ENCODE results near the gene ZNF143.
"Not testable (repeated sequence)": the region's sequence is repeated elsewhere in the genome, so short reads cannot be mapped to it uniquely, and the experiment has no call there.

Gene ZNF143

DNA sequence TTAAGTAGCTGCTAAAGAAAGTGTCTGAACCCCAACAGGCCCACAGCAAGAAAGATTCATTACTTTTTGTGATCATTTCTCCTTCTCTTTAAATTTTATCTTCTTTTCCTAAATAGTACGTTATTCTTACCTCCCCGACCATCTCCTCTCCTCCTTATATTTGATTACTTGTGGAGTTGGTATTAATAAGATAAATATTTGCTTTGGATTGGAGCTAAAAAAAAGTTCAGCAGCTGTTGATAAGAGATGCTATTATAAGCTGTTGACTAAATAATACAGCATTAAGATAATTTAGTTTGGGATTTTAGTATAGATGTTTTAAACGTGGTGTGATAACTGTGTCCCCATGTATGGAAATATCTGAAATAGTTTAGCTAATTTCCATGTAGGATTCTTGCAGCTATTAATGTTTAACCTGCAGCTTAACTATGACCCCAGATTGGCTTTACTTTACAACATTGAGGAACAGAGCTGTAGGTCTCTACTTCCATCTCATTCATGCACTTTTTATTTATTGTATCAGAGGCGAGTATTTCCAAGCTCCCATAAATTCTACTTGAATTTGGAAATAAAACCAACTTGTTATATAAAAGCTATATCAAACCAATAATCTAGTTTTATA is 37.8 kb downstream of the ZNF143 start:
- no peak for DNase-seq (ENCODE audit: low read depth in 2 of 2)

DNA sequence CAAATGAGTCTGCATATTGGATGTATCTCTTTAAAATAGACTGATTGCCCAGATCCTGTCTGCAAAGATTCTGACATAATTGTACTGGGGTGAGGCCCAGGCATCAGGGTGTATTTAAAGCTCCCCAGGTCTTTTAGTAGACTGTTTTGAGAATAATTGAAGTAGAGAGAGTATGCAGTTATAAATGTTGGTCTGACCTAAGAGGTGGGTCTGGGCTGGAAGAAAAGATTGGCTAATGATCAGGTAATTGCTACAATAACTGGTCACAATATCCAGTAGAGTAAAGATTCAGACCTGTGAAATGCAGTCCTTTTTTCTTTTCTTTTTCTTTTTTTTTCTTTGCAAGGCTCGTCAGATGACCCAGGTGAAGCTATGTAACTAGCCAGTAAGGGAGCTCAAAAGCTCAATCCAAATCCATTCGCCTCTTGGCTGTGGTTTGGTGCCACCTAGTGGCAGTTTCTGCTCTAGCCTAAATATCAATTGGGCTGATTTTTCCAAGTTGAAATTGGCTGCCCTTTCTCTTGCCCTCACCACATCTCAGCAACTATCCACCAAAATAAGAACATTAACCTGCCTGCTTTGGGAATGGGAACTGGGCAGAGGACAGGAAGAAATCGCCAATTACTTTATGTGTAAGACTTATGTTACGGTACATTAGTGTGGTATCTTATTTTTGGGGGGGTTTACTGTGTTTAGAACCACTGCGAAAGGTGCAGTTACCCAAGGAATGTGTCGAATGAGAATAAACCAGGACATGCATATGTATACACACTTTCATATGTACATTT is 45.9 kb downstream of the ZNF143 start:
- DNase-seq (ENCODE audit: low read depth in 2 of 2) = peak; percentile 50 to 60

DNA sequence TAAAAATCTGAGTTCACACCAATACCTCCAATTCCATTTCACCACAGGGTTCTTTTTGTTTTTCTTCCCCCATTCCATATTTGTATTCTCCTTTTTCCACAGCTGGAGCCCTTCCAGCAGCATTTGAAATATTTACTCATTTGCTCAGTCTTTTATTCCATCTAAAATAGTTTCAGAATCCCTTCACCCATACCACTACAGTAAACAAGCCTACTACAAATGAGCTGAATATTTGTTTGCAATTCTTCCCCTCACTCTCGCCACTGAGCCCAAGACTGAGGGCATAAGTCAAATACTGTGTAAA is 46.4 kb downstream of the ZNF143 start:
- DNase-seq (ENCODE audit: low read depth in 2 of 2) = no peak

DNA sequence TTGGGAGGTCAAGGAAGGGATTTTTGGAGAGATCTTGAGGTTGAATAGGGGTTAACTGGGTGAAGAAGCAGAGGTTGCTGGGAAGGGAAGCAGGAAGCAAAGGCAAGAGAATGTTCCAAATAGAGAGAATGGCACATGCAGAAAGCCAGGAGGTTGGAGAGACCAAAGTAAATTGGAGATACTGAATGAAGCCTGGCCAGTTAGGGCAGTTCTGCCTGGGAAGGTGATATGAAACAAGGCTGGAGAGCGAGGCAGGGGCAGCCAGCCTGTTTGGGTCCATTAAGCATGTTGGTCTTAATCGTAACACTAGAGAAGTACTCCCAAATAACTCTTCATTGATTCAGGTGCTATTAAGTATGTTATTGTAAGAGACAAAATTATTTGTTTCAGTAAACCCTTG is 48.2 kb downstream of the ZNF143 start:
- no peak for DNase-seq (ENCODE audit: low read depth in 2 of 2)

DNA sequence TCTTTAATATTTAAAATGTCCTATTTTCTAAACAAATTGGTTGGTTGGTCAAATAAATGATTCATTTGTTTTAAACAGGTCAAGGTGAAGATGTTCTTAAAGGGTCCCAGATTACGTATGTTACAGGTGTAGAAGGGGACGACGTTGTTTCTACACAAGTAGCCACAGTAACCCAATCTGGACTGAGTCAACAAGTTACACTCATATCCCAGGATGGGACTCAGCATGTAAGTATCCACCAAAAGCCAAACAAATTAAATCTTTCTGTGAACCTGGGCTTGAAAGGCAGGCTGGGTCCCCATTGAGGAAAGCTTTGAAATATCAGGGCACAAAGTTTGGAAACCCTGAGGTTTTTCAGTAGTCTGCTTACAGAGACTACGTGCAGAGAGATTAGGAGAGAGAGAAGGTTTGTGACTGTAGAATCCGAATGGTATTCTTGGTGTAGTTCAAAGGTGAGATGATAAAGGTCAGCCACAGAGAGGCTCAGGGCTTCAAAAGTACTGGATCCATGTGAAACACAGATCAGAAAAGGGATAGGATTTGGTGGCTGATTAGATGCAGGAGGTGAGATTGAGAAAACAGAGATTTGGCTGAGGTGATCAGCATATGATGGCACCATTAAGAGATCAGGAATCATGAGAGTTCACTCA is 51.7 kb downstream of the ZNF143 start:
- DNase-seq (ENCODE audit: low read depth in 2 of 2) = no peak

DNA sequence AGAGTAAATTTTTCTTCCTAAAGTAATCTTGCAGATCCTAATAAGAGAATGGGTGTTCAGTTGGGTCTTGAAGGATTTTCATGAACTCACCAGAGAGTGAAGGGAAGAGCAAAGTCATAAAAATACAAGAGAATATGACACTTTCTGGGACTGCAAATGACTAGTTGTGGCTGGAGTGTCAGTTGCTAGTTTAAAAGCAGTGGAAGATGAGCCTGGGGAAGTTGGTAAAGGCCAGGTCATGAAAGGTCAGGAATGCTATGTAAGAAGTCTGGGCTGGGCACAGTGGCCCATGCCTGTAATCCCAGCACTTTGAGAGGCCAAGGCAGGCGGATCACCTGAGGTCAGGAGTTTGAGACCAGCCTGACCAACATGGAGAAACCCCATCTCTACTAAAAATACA is 53.8 kb downstream of the ZNF143 start:
- DNase-seq (ENCODE audit: low read depth in 2 of 2) = not testable (repeated sequence)

DNA sequence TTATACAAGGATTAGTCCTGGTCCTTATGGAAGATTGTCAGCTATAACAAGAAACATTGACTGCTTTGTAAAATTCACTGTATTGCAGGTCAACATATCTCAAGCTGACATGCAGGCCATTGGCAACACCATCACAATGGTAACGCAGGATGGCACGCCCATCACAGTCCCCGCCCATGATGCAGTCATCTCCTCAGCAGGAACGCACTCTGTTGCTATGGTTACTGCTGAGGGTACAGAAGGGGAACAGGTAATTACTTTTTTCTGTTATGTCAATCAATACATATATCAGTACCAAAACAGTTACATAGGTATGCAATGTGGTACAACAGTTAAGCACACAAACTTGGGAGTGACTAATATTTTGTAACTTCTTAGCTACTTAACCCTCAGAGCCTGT is 55.3 kb downstream of the ZNF143 start:
- DNase-seq (ENCODE audit: low read depth in 2 of 2) = no peak

DNA sequence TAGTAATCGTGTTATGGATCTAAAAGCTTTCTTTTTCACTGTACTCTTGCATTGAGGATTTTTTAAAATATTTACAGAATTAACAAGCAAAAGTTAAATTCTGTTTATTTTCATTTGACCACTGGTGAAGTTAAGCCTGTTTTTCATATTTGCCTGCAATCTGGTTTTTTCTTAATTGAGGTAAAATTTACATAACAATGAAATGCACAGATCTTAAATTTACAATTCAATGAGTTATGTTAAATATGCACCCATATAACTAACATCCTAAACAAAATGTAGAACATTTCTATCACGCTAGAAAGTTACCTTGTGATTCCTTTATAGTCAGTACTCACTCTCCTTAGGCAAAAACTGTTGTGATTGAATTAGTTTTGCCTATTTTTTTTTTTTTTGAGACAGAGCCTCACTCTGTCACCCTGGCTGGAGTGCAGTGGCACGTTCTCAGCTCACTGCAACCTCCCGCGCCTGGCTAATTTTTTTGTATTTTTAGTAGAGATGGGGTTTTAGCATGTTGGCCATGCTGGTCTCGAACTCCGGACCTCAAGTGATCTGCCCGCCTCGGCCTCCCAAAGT is 58.1 kb downstream of the ZNF143 start:
- DNase-seq (ENCODE audit: low read depth in 2 of 2) = no peak

DNA sequence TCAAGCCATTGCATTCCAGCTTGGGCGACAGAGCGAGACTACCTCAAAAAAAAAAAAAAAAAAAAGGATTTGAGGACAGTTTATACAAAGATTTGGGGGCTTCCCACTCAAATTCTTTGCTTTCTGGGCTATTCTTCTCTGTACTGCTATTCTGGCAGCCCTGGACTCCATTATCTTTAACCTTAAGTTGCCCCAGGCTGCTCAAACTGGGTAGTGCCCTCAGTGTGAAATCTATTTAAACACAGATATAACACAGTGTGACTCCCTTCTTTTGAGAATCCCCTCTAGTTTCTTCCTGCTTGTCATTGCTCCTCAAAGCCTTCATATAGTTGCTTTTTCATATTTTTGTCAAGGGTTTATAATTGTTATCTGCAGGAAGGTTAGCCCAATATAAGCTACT is 63.2 kb downstream of the ZNF143 start:
- DNase-seq (ENCODE audit: low read depth in 2 of 2) = no peak

DNA sequence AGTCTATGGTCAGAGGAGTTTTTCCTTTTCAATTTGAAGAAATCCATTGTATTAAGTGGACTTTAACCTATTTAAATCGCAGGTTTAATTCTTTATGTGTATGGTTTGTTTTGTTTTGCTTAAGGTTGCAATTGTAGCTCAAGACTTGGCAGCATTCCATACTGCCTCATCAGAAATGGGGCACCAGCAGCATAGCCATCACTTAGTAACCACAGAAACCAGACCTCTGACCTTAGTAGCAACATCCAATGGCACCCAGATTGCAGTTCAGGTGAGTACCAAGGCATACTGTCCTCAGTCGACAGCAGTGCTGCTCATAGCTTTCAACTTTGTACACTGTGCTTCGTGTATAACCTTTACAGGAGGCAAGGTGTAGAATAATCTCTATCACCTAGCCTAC is 64.3 kb downstream of the ZNF143 start:
- no peak for DNase-seq (ENCODE audit: low read depth in 2 of 2)

DNA sequence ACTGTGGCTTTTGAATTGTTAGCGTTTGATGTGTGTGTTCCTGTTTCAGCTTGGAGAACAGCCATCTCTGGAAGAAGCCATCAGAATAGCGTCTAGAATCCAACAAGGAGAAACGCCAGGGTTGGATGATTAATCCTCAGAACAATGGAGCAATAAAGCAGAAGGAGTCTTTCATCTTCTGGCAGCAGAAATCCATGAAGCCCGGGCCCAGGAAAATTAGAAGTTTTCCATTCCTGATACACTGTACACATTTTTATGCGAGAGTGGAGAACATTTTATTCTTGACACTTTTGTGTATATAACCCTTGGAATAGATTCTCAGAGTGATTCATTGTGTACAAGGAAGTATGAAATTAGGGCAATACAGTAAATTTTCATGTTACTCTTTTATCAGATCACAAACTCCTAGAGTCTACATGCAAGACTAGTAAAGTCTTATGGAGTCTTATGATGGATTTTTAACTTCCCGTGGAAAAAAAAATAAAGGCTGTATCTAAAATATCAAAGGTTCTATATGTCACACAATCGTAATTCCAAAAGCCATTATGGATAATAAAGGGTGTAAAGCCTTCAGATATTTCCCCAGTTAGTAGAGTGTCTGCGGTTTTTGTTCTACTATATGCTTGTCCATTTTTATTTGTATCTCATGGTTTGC is 66.8 kb downstream of the ZNF143 start:
- DNase-seq (ENCODE audit: low read depth in 2 of 2) = no peak

DNA sequence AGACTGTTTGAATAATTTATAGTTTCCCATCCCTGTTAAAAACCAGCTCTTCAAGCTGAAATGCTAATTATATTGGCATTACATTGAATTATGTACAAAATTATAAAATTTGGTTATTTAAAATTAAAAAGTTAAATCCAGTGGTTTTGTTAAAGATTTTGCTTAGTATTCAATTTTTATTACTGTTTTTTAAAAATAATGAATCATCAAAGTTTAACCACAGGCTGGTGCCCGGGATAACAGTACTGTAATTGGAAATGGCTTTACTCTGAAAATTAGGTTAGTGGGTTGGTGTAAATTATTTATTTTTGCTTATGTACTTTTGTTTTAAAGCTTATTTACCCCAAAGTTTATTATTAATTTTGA is 67.3 kb downstream of the ZNF143 start:
- no peak for DNase-seq (ENCODE audit: low read depth in 2 of 2)

DNA sequence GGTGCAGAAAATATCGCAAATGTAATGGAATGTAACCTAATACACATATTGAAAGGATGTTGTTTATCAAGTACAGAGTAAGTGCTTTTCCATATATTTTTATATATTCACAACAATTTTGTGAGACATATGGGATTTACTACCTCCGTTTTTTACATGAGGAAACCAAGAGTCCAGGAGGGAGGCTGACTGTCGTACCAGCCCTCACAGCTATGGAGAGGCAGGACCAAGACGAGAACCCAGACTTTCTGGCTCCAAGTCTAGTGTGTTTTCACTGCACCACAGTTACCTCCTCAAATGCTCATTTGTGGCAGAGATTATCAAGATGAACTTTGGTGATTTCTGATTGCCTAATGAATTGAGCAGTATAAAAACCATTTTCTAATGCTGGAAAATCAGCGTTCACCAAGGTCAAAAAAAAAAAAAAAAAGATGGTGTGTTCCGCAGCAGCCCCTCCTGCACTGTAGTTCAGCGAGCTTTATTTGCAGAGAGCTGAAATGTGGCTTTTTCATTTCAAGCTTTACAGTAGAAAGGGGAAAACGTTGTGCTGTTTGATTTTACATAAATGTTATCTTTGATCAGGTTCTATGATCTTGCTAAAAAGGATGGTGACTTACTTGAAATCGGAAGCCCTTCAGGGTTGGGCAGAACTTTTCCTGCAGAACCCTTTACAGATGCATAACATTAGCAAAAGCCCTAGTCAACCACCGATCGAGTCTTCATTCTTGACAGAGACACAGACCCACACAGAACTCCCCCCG is 67.9 kb downstream of the ZNF143 start:
- DNase-seq (ENCODE audit: low read depth in 2 of 2) = no peak

DNA sequence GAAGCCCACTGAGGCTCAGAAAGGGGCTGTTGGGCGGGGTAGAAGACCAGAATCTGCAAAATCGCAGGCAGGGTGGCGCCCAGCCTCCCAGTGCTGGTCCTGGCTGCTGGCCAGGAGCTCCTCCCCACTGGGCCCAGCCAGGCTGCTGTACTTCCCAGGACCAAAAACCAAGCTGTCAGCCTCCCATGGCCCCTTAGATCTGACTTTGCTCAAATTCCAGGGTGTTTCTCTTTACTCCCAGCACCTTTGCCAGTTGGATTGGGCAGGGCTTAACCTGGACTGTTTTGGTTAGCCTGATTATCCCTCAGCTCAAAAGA is 68.5 kb downstream of the ZNF143 start:
- no peak for DNase-seq (ENCODE audit: low read depth in 2 of 2)

DNA sequence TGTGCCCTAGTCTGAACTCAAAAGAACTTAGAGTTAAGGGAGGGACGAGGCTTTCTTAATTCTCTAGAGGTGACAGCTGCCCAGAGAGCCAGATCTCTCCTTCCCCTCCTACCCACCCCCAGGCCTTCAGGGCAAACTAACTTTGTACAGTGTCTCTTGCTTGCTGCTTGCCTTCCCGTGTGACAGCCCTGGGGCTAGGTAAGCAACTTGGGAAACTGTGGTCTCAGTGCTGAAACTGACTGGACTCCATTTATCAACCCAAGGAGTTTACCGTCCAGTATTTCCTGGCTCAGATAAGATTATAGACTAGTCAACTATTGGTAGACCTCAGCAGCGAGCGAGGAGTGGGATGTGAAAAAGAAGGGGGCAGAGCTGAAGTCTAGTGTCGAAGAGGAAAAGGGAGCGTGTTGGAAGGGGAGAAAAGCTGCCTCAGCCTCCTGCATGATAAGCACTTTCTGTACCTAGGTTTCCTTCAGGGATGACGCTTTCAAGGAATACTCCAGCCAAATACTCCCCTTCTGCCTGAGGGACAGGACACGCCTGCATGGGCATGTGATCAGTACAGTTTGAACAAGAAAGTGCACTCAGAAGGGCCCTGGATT is 69.3 kb downstream of the ZNF143 start:
- DNase-seq (ENCODE audit: low read depth in 2 of 2) = no peak

DNA sequence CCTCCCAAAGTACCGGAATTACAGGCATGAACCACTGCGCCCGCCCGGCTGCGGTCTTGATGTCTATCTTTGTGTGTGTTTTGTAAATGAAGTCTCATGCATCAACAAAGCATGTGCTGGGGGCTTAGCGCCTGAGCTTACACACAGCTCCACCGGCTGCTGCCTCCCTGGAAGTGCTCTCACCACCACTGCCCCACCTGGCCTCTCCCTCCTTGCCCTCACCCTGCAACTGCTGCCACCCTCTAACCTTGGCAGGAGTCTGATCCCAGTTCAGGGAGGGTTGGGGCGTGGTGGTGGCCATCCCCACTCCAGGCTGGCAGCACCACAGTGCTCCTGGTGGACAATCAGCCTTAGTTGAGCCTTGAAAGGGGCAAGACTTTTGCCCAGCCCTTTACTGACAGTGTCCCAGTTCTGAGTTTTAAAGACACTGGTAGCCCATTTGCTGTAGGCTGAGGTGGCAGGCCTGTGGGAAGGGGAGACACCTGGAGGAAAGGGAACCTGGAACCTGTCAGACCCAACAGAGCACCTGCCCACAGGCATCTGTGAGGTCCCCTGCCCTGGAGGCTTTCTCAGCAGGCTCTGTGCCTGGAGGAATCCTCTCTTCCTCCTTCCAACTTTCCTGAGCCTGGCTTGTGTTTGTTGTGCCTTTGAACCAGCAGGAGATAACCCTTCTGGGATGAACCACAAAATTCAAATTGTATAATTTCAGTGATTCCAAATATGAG is 70.3 kb downstream of the ZNF143 start:
- DNase-seq (ENCODE audit: low read depth in 2 of 2) = no peak

DNA sequence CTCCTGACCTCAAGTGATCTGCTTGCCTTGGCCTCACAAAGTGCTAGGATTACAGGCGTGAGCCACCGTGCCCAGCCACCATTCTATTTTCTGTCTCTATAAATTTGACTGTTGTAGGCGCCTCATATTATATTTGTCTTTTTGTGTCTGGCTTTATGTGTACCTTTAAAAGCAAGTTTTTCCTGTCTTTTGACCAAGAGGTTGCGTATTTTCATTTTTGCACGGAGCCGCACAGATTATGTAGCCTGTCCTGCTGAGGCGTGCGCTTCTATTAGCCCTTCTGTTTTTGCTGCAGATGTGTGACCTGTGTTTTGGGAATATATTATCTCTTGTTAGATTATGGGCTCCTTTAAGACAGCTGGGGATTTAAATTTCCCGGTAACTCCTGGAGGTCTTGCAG is 72.2 kb downstream of the ZNF143 start:
- no peak for DNase-seq (ENCODE audit: low read depth in 2 of 2)

DNA sequence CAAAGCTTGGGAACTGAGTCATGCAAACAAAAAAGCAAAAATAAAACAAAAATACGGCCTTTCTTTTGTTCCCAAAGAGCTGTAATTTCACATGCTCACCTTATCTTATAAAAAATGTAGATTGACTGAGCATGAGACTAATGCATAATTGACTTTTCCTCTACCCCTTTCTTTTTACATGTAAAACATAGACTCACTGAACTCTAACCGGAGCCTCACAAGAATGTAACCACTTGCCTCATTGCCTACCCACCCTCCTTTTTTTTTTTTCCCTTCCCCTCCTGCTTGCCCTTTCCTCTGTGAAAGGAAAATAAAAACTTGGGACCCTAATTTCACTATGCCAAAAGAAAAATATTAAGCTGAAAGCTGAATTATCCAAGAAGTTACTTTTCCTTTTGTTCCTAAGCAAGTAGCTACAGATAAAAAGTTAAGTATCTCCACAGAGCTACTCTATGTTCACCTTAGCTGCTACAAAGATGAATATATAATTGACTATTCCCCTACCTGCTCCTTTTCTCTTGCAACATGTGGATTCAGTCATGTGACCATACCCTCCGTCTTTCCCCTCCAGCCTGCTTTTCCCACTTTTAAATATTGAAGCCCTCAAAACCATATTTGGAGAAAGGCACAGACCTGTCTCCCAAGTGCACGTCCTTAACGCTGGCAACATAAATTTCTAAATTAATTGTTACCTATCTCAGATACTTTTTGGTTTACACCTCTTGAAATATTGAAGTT is 73.1 kb downstream of the ZNF143 start:
- DNase-seq (ENCODE audit: low read depth in 2 of 2) = no peak

DNA sequence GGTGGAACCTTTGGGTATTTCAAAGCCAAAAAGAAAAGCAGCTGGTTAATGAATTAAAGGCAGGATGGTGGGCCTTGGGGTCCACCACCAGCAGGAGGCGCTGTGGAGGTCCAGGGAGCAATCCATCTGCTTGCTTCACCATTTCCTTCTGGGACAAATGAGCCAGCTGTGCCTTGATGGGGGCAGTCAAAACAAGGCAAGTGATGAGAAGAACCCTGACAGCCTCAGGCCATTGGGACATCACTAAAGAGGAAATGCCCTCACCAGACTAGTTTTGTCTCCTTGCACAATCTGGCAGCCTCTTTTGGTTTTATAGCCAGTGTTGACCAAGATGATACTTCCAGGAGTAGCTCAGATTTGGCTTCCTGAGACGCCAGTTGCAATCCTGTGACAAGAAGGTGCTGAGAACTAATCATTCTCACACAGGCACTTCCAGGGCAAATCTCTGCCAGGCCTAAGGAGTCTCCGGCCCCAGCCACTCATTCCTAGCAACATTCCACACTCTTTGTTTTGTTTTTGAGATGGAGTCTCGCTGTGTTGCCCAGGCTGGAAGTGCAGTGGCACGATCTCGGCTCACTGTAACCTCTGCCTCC is 74.5 kb downstream of the ZNF143 start:
- DNase-seq (ENCODE audit: low read depth in 2 of 2) = peak; percentile 68 to 69

DNA sequence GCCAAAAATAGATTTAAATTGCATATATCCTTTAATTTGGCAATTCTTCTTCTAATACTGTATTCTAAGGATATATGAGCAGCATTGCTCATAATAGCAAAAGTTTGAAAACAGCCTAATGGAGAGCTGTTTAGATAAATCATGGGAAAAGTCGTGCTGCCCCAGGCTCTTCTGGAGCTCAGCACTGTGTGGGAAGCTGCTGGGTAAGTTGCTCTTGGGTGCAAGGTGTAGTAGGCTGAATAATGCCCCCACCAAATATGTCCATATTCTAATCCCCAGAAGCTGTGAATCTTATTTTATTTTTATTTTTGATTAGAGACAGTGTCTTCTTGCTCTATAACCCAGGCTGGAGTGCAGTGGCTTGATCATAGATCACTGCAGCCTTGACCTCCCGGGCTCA is 77.7 kb downstream of the ZNF143 start:
- DNase-seq (ENCODE audit: low read depth in 2 of 2) = no peak

All from stimulated activated CD8-positive, alpha-beta memory T cell treated with anti-CD3 and anti-CD28 coated beads, Interleukin-2, amount 100 ng/mL, for 1 hour (primary cell).